Subcutaneous adipose tissue (tissue), 4 donors: ENCODE data around the gene TPX2. TPM values are rescaled to one million over a fixed set of nuclear protein-coding genes. Genes with fewer than 3 reads are reported as not detected.

Experiments
- total RNA-seq, 4 donors: library from RNA; depleted of rRNA; stranded (reverse); fragments of >200 nt; gene quantifications; one replicate each; pipeline ENCODE4 v1.1.0, GENCODE V29; 2016
- TF ChIP-seq, protein P1 (sequence below): fragments of 450-650 bp; IDR thresholded peaks from one replicate; pipeline ENCODE4 v1.5.1; 2016; ENCODE audit warnings: low read depth, mild to moderate bottlenecking, control low read depth, antibody characterized with exemption, moderate library complexity

TPX2 gene
- total RNA-seq, 4 donors from 2014 or later: 0.49 to 4.9 (median 2.9) TPM

GRCh38 chr20:31719644-31720485 lies 19.2 kb upstream of the TPX2 start:
- TF ChIP-seq, protein P1, sequence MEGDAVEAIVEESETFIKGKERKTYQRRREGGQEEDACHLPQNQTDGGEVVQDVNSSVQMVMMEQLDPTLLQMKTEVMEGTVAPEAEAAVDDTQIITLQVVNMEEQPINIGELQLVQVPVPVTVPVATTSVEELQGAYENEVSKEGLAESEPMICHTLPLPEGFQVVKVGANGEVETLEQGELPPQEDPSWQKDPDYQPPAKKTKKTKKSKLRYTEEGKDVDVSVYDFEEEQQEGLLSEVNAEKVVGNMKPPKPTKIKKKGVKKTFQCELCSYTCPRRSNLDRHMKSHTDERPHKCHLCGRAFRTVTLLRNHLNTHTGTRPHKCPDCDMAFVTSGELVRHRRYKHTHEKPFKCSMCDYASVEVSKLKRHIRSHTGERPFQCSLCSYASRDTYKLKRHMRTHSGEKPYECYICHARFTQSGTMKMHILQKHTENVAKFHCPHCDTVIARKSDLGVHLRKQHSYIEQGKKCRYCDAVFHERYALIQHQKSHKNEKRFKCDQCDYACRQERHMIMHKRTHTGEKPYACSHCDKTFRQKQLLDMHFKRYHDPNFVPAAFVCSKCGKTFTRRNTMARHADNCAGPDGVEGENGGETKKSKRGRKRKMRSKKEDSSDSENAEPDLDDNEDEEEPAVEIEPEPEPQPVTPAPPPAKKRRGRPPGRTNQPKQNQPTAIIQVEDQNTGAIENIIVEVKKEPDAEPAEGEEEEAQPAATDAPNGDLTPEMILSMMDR: no peak

GRCh38 chr20:31720486-31721407 lies 18.3 kb upstream of the TPX2 start:
- TF ChIP-seq, protein P1: no peak

- TF ChIP-seq, protein P1: no peak
Measured at GRCh38 chr20:31721408-31722256, 17.5 kb upstream of the TPX2 start.

- TF ChIP-seq, protein P1: no peak
Measured at GRCh38 chr20:31722257-31723068, 16.6 kb upstream of the TPX2 start, which contains the start of gene BCL2L1. TSS of gene BCL2L1 (minus strand) at chr20:31722868. CDS start at chr20:31722218, 650 bp downstream.

DNA sequence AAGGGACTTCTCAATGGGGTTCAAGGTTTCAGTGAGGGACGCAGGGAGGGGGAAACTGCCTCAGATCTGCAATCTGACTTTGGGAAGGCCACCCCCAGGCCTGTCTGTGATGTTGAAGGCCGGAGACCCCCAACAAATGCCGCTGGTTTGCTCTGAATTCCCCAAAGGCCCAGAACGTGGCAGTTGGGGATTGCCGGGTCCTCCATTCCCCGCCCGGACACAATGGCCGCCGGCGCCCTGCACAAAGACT lies 16.1 kb upstream of the TPX2 start:
- TF ChIP-seq, protein P1: no peak

DNA sequence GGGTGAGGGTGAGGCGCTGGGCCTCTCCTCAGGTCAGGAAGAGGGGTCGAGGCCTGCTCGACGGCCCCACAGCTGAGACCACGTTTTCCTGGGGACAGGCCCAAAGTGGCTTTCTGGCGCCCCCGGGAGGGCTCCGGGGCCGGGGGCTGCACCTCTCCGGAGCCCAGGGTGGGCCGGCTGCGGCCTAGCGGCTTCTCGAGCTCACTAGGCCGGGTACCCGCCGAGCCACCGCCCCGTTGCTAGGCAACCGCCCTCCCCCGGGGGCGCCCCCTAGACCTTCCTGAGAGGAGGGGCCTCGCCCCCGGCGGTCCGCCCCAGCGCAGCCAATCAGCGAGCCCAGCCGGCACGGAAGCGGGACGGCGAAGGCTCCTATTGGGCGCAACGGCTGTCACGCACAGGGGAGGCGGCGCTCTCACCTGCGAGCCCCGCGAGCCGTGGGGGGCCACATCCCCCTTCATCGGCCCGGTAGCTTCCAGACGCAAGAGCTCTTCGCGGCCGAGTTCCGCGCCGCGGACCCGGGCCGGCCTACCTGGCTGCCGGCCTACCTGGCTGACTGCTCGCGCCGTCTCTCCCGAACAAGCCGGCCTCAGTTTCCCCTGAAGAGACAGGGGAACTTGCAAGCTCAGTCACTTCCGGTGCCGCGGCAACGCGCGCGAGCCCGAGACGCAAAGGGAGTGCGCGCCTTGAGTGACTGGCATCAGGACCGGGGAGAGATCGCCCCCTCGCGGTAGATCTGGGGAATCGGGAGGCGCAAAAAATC lies 15.6 kb upstream of the TPX2 start:
- TF ChIP-seq, protein P1: no peak
